ENCODE results near the gene TOP2A.

The TOP2A gene

DNA sequence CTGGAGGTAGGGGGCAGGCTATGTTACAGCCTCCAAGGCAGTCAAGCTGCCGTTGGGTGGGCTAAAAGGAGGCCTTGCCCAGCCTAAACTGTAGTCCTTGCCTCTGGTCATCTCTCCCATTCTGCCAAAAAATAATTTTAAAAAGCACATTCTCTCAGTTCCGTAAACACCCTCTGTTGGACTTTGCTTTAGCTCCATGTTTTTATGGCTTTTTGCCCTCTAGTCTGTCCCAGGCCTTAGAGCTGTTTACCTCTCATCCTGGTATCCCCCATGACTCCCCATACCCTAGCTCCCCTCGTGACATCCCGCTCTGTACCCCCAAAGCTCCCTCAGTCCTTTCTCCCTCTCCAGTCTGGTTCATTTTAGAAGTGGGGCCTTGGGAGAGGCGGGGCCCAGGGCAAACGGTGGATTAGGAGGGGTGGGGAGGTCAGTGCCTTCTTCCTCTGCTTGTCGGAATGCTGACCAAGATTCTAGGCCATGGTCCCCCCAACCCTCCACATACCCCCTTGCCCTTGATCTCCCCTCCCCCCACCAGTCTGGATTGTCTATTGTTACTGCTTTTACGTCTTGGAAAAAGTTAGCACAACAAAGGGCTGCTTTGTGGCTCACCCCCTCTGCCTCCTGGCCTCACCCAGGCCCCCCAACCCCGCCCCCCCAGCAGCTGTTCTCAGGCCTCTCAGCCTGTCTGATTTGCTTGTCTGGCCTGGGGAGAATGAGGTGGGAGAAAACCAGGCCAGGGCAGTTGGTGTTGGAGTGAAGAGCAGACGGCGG lies 71.5 kb downstream of the TOP2A start:
- TF ChIP-seq, protein P1, sequence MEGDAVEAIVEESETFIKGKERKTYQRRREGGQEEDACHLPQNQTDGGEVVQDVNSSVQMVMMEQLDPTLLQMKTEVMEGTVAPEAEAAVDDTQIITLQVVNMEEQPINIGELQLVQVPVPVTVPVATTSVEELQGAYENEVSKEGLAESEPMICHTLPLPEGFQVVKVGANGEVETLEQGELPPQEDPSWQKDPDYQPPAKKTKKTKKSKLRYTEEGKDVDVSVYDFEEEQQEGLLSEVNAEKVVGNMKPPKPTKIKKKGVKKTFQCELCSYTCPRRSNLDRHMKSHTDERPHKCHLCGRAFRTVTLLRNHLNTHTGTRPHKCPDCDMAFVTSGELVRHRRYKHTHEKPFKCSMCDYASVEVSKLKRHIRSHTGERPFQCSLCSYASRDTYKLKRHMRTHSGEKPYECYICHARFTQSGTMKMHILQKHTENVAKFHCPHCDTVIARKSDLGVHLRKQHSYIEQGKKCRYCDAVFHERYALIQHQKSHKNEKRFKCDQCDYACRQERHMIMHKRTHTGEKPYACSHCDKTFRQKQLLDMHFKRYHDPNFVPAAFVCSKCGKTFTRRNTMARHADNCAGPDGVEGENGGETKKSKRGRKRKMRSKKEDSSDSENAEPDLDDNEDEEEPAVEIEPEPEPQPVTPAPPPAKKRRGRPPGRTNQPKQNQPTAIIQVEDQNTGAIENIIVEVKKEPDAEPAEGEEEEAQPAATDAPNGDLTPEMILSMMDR (IDR thresholded peaks at IDR 0.05; ENCODE audit: borderline replicate concordance, control extremely low read depth, extremely low read depth, insufficient read depth, missing control alignments): no peak
- in situ Hi-C loops (cut with MboI; ENCODE audit: low sequenced_read_pairs, unreplicated experiment): no loop called here
- no peak for DNase-seq (ENCODE audit: low spot score)

DNA sequence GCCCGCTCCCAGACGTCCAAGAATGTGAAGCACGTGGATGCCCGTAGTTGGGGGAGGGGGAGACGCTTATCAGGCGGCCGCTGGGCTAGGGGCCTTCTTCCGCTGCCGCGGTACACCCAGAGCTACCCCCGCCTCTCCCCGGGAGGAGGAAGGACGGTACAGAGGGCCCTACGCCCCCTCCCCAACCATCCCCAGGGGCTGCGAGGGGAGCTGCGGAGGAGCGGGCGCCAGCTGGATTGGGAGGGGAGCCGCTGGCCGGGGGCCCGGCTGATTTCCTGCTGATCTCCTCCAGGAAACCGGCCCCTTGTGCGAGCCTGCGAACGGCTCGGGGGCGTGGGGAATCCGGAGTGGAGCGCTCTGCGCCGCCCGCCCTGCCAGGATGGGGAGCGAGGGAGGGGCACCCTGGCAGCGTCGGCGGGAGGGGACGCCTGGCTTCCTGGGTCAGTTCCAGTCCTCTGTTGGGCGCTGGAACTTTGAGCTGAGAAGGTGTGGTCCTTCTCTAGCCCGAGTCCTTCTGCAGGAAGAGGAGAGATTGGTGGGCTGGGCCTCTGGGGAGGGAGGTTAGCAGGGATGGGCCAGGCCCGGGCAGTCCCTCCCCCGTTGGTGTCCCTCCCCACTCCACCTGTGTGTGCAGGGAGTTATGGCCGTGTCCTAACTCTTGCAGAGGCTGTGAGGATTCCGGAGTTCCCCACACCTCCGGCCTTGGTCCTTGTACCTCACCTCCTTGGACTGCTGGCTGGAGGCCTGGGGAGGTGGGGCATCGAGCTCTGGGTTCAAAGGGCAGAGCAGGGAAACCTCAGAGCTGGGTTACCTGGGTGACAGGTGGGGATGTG lies 72.3 kb downstream of the TOP2A start:
- DNase-seq (ENCODE audit: low spot score): peak; percentile 63
- TF ChIP-seq, protein P1 (IDR thresholded peaks at IDR 0.05; ENCODE audit: borderline replicate concordance, control extremely low read depth, extremely low read depth, insufficient read depth, missing control alignments): no peak
- in situ Hi-C loops (cut with MboI; ENCODE audit: low sequenced_read_pairs, unreplicated experiment): no loop called here

DNA sequence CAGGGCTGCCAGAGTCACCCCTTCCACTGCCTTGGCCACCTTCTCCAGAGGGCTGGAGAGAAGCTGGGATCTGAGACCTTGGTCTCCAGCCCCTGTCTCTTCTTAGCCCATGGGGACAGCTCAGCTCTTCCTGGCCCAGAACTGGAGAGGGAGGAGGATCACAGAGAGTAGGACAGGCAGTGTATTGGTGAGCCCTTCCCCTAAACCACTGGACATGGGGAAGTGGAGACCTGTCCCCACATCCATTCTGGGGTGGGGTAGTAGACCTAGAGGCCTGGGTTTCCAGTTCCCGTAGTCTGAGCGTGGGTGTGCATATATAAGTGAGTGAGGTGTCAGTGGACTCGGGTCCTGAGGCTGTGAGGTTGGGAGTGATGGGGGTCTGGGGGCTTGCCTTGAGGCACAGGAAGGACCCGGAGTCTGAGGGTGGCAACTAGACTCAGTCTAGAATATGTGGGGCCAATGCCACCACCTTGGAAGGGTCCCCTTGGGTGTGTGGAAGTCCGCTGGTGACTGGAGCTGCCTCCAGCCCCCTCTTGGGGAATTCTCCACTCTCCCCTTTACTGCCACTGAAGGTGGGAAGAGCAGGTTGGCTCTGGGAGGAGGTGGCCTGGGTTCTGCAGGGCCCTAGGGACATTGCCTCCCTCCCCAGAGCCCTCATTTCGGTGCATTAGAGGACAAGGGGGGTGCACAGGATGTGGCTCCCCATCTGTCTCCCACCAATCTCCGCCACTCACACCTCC lies 73.1 kb downstream of the TOP2A start:
- in situ Hi-C loops (cut with MboI; ENCODE audit: low sequenced_read_pairs, unreplicated experiment): no loop called here

DNA sequence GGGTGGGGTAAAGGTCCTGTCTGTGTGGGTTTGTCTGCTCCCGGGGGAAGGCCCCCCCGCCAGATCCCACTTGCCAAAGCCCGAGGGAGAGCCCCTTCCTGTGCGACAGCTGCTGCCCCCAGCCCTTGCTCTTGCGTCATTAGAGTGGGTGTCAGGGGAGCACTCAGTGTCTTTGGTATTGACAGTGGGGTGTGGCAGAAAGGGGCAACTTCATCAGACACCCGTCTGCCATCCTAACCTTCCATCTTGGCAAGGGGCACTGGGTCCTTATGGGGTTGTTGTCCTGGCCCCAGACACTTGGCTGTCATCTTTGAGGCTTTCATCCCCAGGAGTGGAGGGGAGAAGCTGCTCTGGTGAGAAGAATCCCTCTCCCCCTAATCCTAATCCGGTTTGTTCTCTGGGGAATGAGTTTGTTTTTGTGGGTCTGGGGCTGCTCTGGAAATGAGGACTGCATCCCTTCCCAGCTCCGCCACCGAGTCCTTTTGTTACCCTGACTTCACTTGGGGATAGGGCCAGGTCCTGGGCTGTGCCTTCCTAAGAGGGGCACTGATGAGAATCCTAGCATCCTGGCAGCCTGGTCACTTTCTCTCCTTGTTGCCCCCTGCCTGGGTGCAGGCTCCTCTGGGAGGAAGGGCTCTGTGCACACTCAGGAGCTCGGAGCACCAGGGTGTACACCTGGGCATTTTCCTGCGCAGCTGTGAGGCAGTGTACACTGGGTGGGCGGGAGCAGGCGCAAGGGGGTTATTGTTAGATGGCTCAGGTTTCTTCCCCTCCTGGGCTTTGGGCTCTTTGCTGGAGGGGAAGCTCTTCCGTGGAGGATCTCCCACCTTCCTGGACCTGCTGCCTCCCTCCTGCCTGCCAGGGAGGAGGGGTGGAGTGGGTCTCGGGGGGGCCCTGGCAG lies 74.2 kb downstream of the TOP2A start:
- TF ChIP-seq, protein P1 (IDR thresholded peaks at IDR 0.05; ENCODE audit: borderline replicate concordance, control extremely low read depth, extremely low read depth, insufficient read depth, missing control alignments): no peak
- no peak for DNase-seq (ENCODE audit: low spot score)
- in situ Hi-C loops (cut with MboI; ENCODE audit: low sequenced_read_pairs, unreplicated experiment): no loop called here

More for the DNA sequence above, 73.1 kb downstream of the TOP2A start:
- no peak for DNase-seq (ENCODE audit: low spot score)
- TF ChIP-seq, protein P1 (IDR thresholded peaks at IDR 0.05; ENCODE audit: borderline replicate concordance, control extremely low read depth, extremely low read depth, insufficient read depth, missing control alignments): no peak

DNA sequence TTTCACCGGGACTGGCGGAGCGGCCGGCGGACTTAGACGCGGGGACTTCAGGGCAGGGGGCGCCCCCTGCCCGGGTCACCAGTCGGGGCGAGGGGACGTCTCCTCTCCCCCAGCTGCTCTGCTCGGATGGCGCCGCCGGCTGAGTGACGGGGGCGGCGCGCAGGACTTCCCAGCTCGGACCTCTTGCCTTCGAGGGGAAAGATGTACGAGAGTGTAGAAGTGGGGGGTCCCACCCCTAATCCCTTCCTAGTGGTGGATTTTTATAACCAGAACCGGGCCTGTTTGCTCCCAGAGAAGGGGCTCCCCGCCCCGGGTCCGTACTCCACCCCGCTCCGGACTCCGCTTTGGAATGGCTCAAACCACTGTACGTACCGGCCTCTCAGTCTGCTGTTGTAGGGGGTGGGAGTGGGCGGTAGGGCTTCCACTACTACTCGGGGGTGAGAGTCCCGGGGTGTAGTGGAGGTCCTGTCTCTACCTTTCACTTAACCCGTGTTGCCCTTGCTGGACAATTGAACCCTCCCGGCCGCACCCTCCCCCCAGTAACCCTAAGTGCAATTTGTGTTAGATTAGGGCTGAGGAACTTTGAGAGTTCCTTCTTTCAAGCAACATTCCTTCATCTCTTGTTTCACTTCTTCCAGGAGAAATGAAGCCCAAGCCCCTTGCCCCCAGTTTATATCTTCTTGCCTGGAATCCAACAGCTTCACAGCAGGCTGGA lies 75.0 kb downstream of the TOP2A start:
- in situ Hi-C loops (cut with MboI; ENCODE audit: low sequenced_read_pairs, unreplicated experiment): no loop called here
- TF ChIP-seq, protein P1 (IDR thresholded peaks at IDR 0.05; ENCODE audit: borderline replicate concordance, control extremely low read depth, extremely low read depth, insufficient read depth, missing control alignments): no peak
- DNase-seq (ENCODE audit: low spot score): no peak

All from GM13976 (cell line).